Choroid plexus epithelial cell (primary cell): Measurements from ENCODE around the gene MED27.
A peak's percentile ranks its signal among the peaks of the same experiment; 100 is the strongest.

Source experiments
- DNase-seq: peaks from one replicate; pipeline ENCODE4 v3.0.0-alpha.2; 2010; ENCODE audit warnings: low read depth
- H3K4me3 ChIP-seq: 2 replicates; pipeline ENCODE4 v1.5.1; 2011; ENCODE audit warnings: low read depth, mild to moderate bottlenecking, control low read depth, low read length, moderate library complexity
- CTCF ChIP-seq: conservative IDR thresholded peaks from 2 replicates; pipeline ENCODE4 v1.5.1; 2011; ENCODE audit warnings: low read depth, mild to moderate bottlenecking, control low read depth, inconsistent platforms, low read length, moderate library complexity

MED27 gene

DNA sequence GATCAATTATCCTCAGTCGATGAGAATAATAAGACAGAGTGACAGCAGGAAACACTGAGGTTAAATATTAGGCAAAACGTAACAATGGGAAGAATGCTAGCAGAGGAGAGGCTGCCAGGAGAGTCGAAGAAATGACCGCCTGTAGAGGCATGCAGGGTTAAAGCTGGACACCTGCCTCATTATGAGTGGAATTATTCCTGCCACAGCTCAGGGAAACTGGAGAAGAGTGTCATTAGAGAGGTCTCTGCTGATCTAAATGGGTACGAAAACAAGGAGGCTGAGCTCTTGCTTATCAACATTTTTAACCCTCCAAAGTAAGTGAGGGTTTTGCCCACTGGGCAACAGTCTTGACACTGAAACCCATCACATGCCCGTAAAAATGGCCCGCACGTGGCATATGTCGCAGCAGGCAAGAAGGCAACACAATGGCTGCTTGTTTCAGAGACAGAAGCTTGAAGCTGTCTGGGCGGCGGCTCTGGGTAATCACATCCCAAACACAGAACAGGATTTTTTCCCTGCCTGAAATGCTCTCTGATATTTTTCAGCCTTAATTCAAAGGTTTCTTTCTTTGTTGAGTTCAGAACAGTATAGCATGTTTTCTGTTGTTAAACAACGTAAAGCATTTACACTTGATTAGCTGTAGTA lies 118.7 kb downstream of the MED27 start:
- TF ChIP-seq CTCF: no peak
- no peak for DNase-seq
- H3K4me3 ChIP-seq: no peak overlapping the region

GRCh38 chr9:131960311-131960710 lies 119.4 kb downstream of the MED27 start:
- no peak for TF ChIP-seq CTCF
- peak; percentile 27 for DNase-seq
- no peak overlapping the region for H3K4me3 ChIP-seq

GRCh38 chr9:131959887-131960286 lies 119.8 kb downstream of the MED27 start:
- H3K4me3 ChIP-seq: no peak overlapping the region
- no peak for DNase-seq
- no peak for TF ChIP-seq CTCF

- no peak for TF ChIP-seq CTCF
- H3K4me3 ChIP-seq: no peak overlapping the region
- DNase-seq: no peak
Observed at GRCh38 chr9:131959056-131959455, 120.6 kb downstream of the MED27 start.

DNA sequence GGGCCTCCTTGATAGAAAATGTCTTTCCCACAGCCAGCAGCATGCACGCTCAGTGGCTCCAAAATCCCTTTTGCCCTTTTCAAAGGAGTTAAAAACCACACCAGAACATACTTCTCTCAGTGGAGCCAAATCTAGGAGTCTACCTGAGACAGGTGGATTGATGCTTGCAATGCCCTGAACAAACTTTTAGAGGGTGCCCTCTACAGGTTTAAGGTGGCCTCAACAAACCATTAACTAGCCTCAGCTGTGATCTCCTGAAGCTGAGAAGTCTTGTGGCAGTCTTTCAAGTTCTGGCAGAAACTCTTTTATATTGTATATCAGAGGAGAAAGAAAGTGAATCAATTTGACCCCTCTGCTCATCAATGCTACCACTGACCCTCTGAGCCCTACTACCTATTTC lies 125.4 kb downstream of the MED27 start:
- DNase-seq: peak; percentile 14
- TF ChIP-seq CTCF: peak; percentile 50

GRCh38 chr9:131951905-131952304 lies 127.8 kb downstream of the MED27 start:
- TF ChIP-seq CTCF: no peak
- peak; percentile 63 for DNase-seq
- no peak overlapping the region for H3K4me3 ChIP-seq

More for the DNA sequence above, 125.4 kb downstream of the MED27 start:
- no peak overlapping the region for H3K4me3 ChIP-seq

DNA sequence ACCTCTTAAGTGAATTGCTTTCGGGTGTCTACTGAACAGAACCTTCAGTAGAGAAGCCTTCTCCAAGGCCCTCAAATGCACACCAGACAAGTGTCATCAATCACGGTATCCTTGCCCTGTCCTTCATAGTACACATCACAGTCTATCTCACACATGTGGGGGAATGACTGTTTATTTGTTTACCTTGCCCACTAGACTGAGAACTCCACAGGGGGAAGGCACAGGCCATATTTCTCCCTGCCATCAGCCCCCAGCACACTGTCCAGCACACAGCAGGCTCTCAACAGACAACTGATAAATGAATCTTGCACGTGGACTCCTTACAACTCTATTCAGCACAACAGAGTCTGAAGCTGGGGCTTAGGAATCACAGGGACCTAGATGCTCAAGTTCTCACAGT lies 128.5 kb downstream of the MED27 start:
- no peak overlapping the region for H3K4me3 ChIP-seq
- DNase-seq: peak; percentile 7
- TF ChIP-seq CTCF: no peak
